H1 (cell line): Measurements from ENCODE around the gene RAB10. TPM values are rescaled to one million over a fixed set of nuclear protein-coding genes. Genes with fewer than 3 reads are reported as not detected.

Source experiments
- CTCF ChIA-PET: fragments of 300-600 bp; sonication (Branson Sonifier 250); formaldehyde crosslinking; loops from one replicate; lab custom pipeline; 2021; ENCODE audit not compliant: partially characterized antibody; lab: Charles Lee
- POLR2A ChIA-PET: fragments of 300-600 bp; sonication (Branson Sonifier 250); formaldehyde crosslinking; loops from one replicate; lab custom pipeline; 2021; ENCODE audit warnings: inconsistent platforms; ENCODE audit not compliant: partially characterized antibody; lab: Charles Lee
- DNase-seq, 2 experiments: peaks; one replicate each; pipeline versions ENCODE4 v3.0.0 to v3.0.0-alpha.2; 2010 to 2022; ENCODE audit warnings: low spot score in 2 of 2, low read depth in 1 of 2, mixed read lengths in 1 of 2
- FAIRE-seq: peaks from 2 replicates; lab custom pipeline; 2011; peaks lifted over from hg19 to GRCh38; lab: Jason Lieb, UNC
- H2AFZ ChIP-seq: 2 replicates; pipeline ENCODE4 v1.8.1; 2012; ENCODE audit warnings: low read length, inconsistent platforms
- H2AK5ac ChIP-seq: 2 replicates; pipeline ENCODE4 v1.6.1; 2013; ENCODE audit warnings: low read depth, low read length
- H2BK120ac ChIP-seq: replicated peaks from 2 replicates; pipeline ENCODE3; 2013; ENCODE audit warnings: low read depth, low read length, inconsistent platforms
- H2BK12ac ChIP-seq: 2 replicates; pipeline ENCODE4 v1.6.1; 2013; ENCODE audit warnings: low read depth, low read length
- H2BK15ac ChIP-seq: 2 replicates; pipeline ENCODE4 v1.6.1; 2013; ENCODE audit warnings: low read length
- H2BK20ac ChIP-seq: 2 replicates; pipeline ENCODE4 v1.6.1; 2013; ENCODE audit warnings: low read length
- H2BK5ac ChIP-seq: 2 replicates; pipeline ENCODE4 v1.6.1; 2013; ENCODE audit warnings: low read depth, low read length
- H3K14ac ChIP-seq: 2 replicates; pipeline ENCODE4 v1.6.1; 2013; ENCODE audit warnings: inconsistent platforms; ENCODE audit not compliant: insufficient read length
- H3K18ac ChIP-seq: 2 replicates; pipeline ENCODE4 v1.6.1; 2013; ENCODE audit warnings: low read length; ENCODE audit errors: extremely low read depth
- H3K23ac ChIP-seq: 2 replicates; pipeline ENCODE4 v1.6.1; 2013; ENCODE audit warnings: inconsistent platforms; ENCODE audit not compliant: insufficient read length
- H3K23me2 ChIP-seq: 2 replicates; pipeline ENCODE4 v1.6.1; 2013; ENCODE audit warnings: low read depth, low read length
- H3K27ac ChIP-seq: 2 replicates; pipeline ENCODE4 v1.6.1; 2011; ENCODE audit warnings: low read depth, low read length, inconsistent platforms
- H3K27me3 ChIP-seq, 4 experiments: replicated peaks in 1 of 4; 1 replicate in 1 of 4; 2 replicates in 3 of 4; pipeline versions ENCODE4 v1.6.1 to v1.8.1; 2011 to 2013; ENCODE audit warnings: low read length in 3 of 4, mild to moderate bottlenecking in 3 of 4, inconsistent platforms in 2 of 4, mixed read lengths in 2 of 4, moderate library complexity in 1 of 4; ENCODE audit not compliant: control insufficient read depth in 3 of 4, insufficient read depth in 3 of 4; ENCODE audit errors: extremely low read depth in 1 of 4
- H3K36me3 ChIP-seq, 4 experiments: 2 replicates each; pipeline versions ENCODE4 v1.6.1 to v1.8.1; 2011 to 2013; ENCODE audit warnings: mild to moderate bottlenecking in 4 of 4, low read length in 3 of 4, moderate library complexity in 2 of 4, control low read depth in 1 of 4, inconsistent platforms in 1 of 4; ENCODE audit not compliant: insufficient read depth in 4 of 4, control insufficient read depth in 2 of 4
- H3K4ac ChIP-seq: replicated peaks from 2 replicates; pipeline ENCODE3; 2013; ENCODE audit warnings: low read length, low read depth, mixed read lengths, inconsistent platforms; ENCODE audit not compliant: insufficient read length
- H3K4me1 ChIP-seq, 4 experiments: replicated peaks in 1 of 4; 1 replicate in 1 of 4; 2 replicates in 3 of 4; pipeline versions ENCODE4 v1.6.1 to v1.8.1; 2011 to 2013; ENCODE audit warnings: low read length in 3 of 4, inconsistent platforms in 2 of 4, mixed read lengths in 1 of 4; ENCODE audit not compliant: insufficient read depth in 4 of 4, control insufficient read depth in 3 of 4
- H3K4me2 ChIP-seq, 2 experiments: 2 replicates each; pipeline versions ENCODE4 v1.6.1 to v1.8.1; 2011 to 2013; ENCODE audit warnings: low read depth in 2 of 2, low read length in 2 of 2, control low read depth in 1 of 2, inconsistent platforms in 1 of 2, mild to moderate bottlenecking in 1 of 2; ENCODE audit not compliant: insufficient read depth in 1 of 2
- H3K4me3 ChIP-seq, 4 experiments: fragments of 200-600, 300-600 bp in 1 of 4; sonication (generic), shearing (Covaris generic), sonication (Bioruptor Twin) in 1 of 4; 2 replicates each; pipeline versions ENCODE4 v1.5.1 to v1.8.1; 2011 to 2016; ENCODE audit warnings: low read length in 4 of 4, low read depth in 3 of 4, control low read depth in 2 of 4, inconsistent platforms in 2 of 4, mild to moderate bottlenecking in 2 of 4, mixed read lengths in 1 of 4, moderate library complexity in 1 of 4; ENCODE audit not compliant: insufficient read depth in 2 of 4; ENCODE audit errors: extremely low read depth in 1 of 4
- H3K56ac ChIP-seq: replicated peaks from 2 replicates; pipeline ENCODE3; 2013; ENCODE audit warnings: low read depth, mild to moderate bottlenecking, mixed read lengths, low read length, inconsistent platforms; ENCODE audit not compliant: insufficient read length
- H3K79me1 ChIP-seq: 2 replicates; pipeline ENCODE4 v1.6.1; 2013; ENCODE audit warnings: low read depth, low read length, control low read depth
- H3K79me2 ChIP-seq, 2 experiments: 2 replicates each; pipeline versions ENCODE4 v1.6.1 to v1.8.1; 2012 to 2013; ENCODE audit warnings: low read length in 2 of 2, mild to moderate bottlenecking in 2 of 2, inconsistent platforms in 1 of 2; ENCODE audit not compliant: insufficient read depth in 2 of 2, control insufficient read depth in 1 of 2
- H3K9ac ChIP-seq, 4 experiments: replicated peaks in 1 of 4; 1 replicate in 1 of 4; 2 replicates in 3 of 4; pipeline versions ENCODE4 v1.6.1 to v1.8.1; 2011 to 2013; ENCODE audit warnings: low read depth in 3 of 4, low read length in 3 of 4, control low read depth in 2 of 4, mild to moderate bottlenecking in 2 of 4, moderate library complexity in 2 of 4, inconsistent platforms in 1 of 4; ENCODE audit errors: extremely low read depth in 1 of 4
- H3K9me3 ChIP-seq, 2 experiments: 2 replicates each; pipeline versions ENCODE4 v1.6.1 to v1.8.1; 2012 to 2013; ENCODE audit warnings: mild to moderate bottlenecking in 2 of 2, moderate library complexity in 2 of 2, control low read depth in 1 of 2, inconsistent platforms in 1 of 2, low read depth in 1 of 2, low read length in 1 of 2, mixed read lengths in 1 of 2; ENCODE audit not compliant: insufficient read depth in 2 of 2
- H4K20me1 ChIP-seq, 2 experiments: replicated peaks in 1 of 2; 2 replicates each; pipeline versions ENCODE3 to v1.8.1; 2011 to 2013; ENCODE audit warnings: inconsistent platforms in 2 of 2, low read length in 2 of 2, mild to moderate bottlenecking in 1 of 2; ENCODE audit not compliant: insufficient read depth in 2 of 2, control insufficient read depth in 1 of 2
- H4K5ac ChIP-seq: 2 replicates; pipeline ENCODE4 v1.6.1; 2013; ENCODE audit warnings: low read length, low read depth, mixed read lengths, inconsistent platforms; ENCODE audit not compliant: insufficient read length
- H4K8ac ChIP-seq: 2 replicates; pipeline ENCODE4 v1.8.0; 2013; ENCODE audit warnings: mild to moderate bottlenecking, moderate library complexity, low read length, inconsistent platforms; ENCODE audit not compliant: insufficient read depth; ENCODE audit errors: extremely low read depth
- H4K91ac ChIP-seq: replicated peaks from 2 replicates; pipeline ENCODE3; 2013; ENCODE audit warnings: low read length, mixed read lengths, inconsistent platforms; ENCODE audit not compliant: insufficient read length
- ATF3 ChIP-seq: IDR thresholded peaks from 2 replicates; pipeline ENCODE4 v1.6.1; 2011; ENCODE audit warnings: low read depth, mild to moderate bottlenecking, low read length; ENCODE audit not compliant: insufficient read depth
- CREB1 ChIP-seq: IDR thresholded peaks from 2 replicates; pipeline ENCODE4 v1.6.1; 2012; ENCODE audit warnings: inconsistent platforms
- CTBP2 ChIP-seq: IDR thresholded peaks from 2 replicates; pipeline ENCODE4 v1.7.0; 2011; ENCODE audit warnings: borderline replicate concordance, mild to moderate bottlenecking, moderate library complexity, mixed read lengths, low read length; ENCODE audit not compliant: insufficient read depth, insufficient read length
- GABPA ChIP-seq: IDR thresholded peaks from 2 replicates; pipeline ENCODE4 v1.6.1; 2011; ENCODE audit warnings: mild to moderate bottlenecking, low read length, moderate library complexity, borderline replicate concordance; ENCODE audit not compliant: insufficient read depth
- HDAC6 ChIP-seq: IDR thresholded peaks from one replicate; pipeline ENCODE4 v1.7.1; 2012; ENCODE audit warnings: low read depth, mild to moderate bottlenecking, inconsistent platforms, low read length, moderate library complexity
- KDM1A ChIP-seq: fragments of 200-600, 300-600 bp; sonication (generic); IDR thresholded peaks from 2 replicates; pipeline ENCODE4 v1.7.1; 2016; ENCODE audit warnings: mild to moderate bottlenecking, low read length, borderline replicate concordance
- MAFK ChIP-seq: IDR thresholded peaks from 2 replicates; pipeline ENCODE4 v1.6.1; 2012; ENCODE audit warnings: low read depth, mild to moderate bottlenecking, improper control_type of control experiment, low read length
- MAX ChIP-seq: IDR thresholded peaks from 2 replicates; pipeline ENCODE4 v1.6.1; 2012; ENCODE audit warnings: inconsistent platforms
- NANOG ChIP-seq: IDR thresholded peaks from 2 replicates; pipeline ENCODE4 v1.6.1; 2011; ENCODE audit warnings: low read length, low read depth, mild to moderate bottlenecking, inconsistent platforms; ENCODE audit not compliant: insufficient read depth, poor library complexity, severe bottlenecking
- NRF1 ChIP-seq: IDR thresholded peaks from 2 replicates; pipeline ENCODE4 v1.6.1; 2011; ENCODE audit warnings: mild to moderate bottlenecking, low read depth, low read length, improper control_type of control experiment
- SAP30 ChIP-seq: fragments of 300-600 bp; sonication (generic); IDR thresholded peaks from 2 replicates; pipeline ENCODE4 v1.7.1; 2012; ENCODE audit warnings: low read length, moderate library complexity, mild to moderate bottlenecking, inconsistent platforms; ENCODE audit not compliant: insufficient read depth, insufficient replicate concordance
- SIX5 ChIP-seq: IDR thresholded peaks from 2 replicates; pipeline ENCODE4 v1.6.1; 2011; ENCODE audit warnings: mild to moderate bottlenecking, low read depth, low read length
- TAF1 ChIP-seq: IDR thresholded peaks from 2 replicates; pipeline ENCODE4 v1.6.1; 2011; ENCODE audit warnings: mild to moderate bottlenecking, low read depth, low read length
- TEAD4 ChIP-seq: IDR thresholded peaks from 2 replicates; pipeline ENCODE4 v1.6.1; 2012; ENCODE audit warnings: low read depth, low read length, inconsistent platforms, mixed read lengths
- YY1 ChIP-seq: IDR thresholded peaks from 2 replicates; pipeline ENCODE4 v1.6.1; 2011; ENCODE audit warnings: low read depth, mild to moderate bottlenecking, low read length
- polyA plus RNA-seq, 7 experiments: library from polyadenylated mRNA; depleted of rRNA in 3 of 7; stranded (reverse) in 5 of 7; unstranded in 2 of 7; fragments of >200 nt in 5 of 7; fragments of 200-250 nt in 2 of 7; gene quantifications; 1 replicate in 5 of 7; 2 replicates in 1 of 7; 4 replicates in 1 of 7; pipeline versions ENCODE4 v1.2.1 to v1.2.3, GENCODE V29; 2011 to 2013; ENCODE audit warnings: missing spikeins in 2 of 7, mixed read lengths in 2 of 7
- total RNA-seq: library from RNA; stranded (reverse); fragmentation: NEBNext Ultra II Directional; extraction: Animal tissue kit (Norgen Biotek cat#: 25700); gene quantifications from 2 replicates; pipeline ENCODE4 v1.2.1, GENCODE V29; 2021

Gene RAB10
- total and polyA plus RNA-seq, 2 of the 8 experiments (the other 6 are each of a cell fraction or from before 2014, with no cell fraction given): 42.6 to 136 TPM

- no peak overlapping the region for H3K14ac ChIP-seq
- ChIA-PET POLR2A (interaction anchor here (1.6 kb wide), 1 partner anchor 23 kb away, joined by 5 read pairs; no protein-coding TSS in a partner anchor), CTCF (interaction anchor here (0.6 to 2.5 kb wide), 4 partner anchors 8 to 1167 kb away, joined by 3 to 9 read pairs (median 3); no protein-coding TSS in a partner anchor)
- H4K8ac ChIP-seq: no peak overlapping the region
- DNase-seq (no peak), FAIRE-seq (no peak)
- no peak overlapping the region for H4K5ac ChIP-seq
- H2BK12ac ChIP-seq: no peak overlapping the region
- H4K91ac ChIP-seq: no peak overlapping the region
- H2AK5ac ChIP-seq: no peak overlapping the region
- no peak overlapping the region for H2BK15ac ChIP-seq
- H3K18ac ChIP-seq: no peak overlapping the region
- H3K27me3 ChIP-seq: no peaks in the 10 kb centered on the region
- H3K36me3 ChIP-seq: no peaks in the 10 kb centered on the region
- no peaks in the 10 kb centered on the region for H3K4me1 ChIP-seq
- H2AFZ ChIP-seq: no peak overlapping the region
- no peak overlapping the region for H3K27ac ChIP-seq
- H3K23me2 ChIP-seq: no peaks in the 10 kb centered on the region
- peaks cover 37 to 98% of the 10 kb centered on the region in 2 experiments for H3K79me2 ChIP-seq
- H2BK5ac ChIP-seq: no peak overlapping the region
- H4K20me1 ChIP-seq: peaks cover 8 to 20% of the 10 kb centered on the region in 2 experiments
- H3K9ac ChIP-seq: no peak overlapping the region
- H3K4ac ChIP-seq: no peak overlapping the region
- no peaks in the 10 kb centered on the region for H3K9me3 ChIP-seq
- H3K56ac ChIP-seq: no peak overlapping the region
- no peak overlapping the region for H3K23ac ChIP-seq
- no peak overlapping the region for H2BK120ac ChIP-seq
- H3K79me1 ChIP-seq: peaks cover 14% of the 10 kb centered on the region
- H3K4me3 ChIP-seq: no peak overlapping the region
- H2BK20ac ChIP-seq: no peak overlapping the region
- no peak overlapping the region for H3K4me2 ChIP-seq
- TF ChIP-seq MAFK: no peak
- TF ChIP-seq NRF1: no peak
- no peak for TF ChIP-seq TAF1
- no peak for TF ChIP-seq YY1
- no peak for TF ChIP-seq NANOG
- no peak for TF ChIP-seq TEAD4
- TF ChIP-seq CREB1: no peak
- TF ChIP-seq SIX5: no peak
- no peak for TF ChIP-seq ATF3
- no peak for TF ChIP-seq MAX
- no peak for TF ChIP-seq HDAC6
- TF ChIP-seq SAP30: no peak
- no peak for TF ChIP-seq CTBP2
- no peak for TF ChIP-seq KDM1A
- TF ChIP-seq GABPA: no peak
Observed at GRCh38 chr2:26052740-26053139, 18.9 kb downstream of the RAB10 start.
